ENCODE measurements around the gene FBXO33.

The FBXO33 gene

DNA sequence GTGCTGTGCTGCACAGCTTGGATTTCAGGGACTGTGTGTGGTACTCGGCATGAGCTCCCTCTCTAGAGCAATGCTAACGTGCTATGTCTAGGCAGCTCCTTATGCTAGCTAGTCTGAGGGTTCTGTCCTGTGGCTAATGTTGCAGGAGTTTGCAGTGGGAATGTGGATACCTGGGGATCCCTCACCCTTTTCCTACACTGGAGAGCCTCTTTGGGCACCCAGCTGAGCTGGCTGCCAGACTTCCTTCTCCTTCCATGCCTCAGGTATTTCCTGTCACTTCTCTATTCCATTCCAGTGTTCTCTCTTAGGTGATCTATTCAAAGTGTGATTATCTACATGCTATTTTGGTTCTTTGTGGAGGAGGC, 64.9 kb downstream of the FBXO33 start:
- DNase-seq: no peak
- no peaks in the 10 kb centered on the region for H3K79me2 ChIP-seq (ENCODE audit: low read length)
- no peaks in the 10 kb centered on the region for H3K36me3 ChIP-seq (replicated peaks; ENCODE audit: insufficient read depth, low read length)
- H3K4me3 ChIP-seq (ENCODE audit: low read length): no peak overlapping the region
- H4K20me1 ChIP-seq (ENCODE audit: insufficient read depth, low read length): no peaks in the 10 kb centered on the region
- H3K9me2 ChIP-seq (replicated peaks; ENCODE audit: insufficient read depth, low read length): no peaks in the 10 kb centered on the region
- H2AFZ ChIP-seq (ENCODE audit: low read length): no peak overlapping the region
- no peak overlapping the region for H3K9ac ChIP-seq (ENCODE audit: low read length)
- no peak for TF ChIP-seq EZH2phosphoT487 (IDR thresholded peaks at IDR 0.05; ENCODE audit: low read length)
- TF ChIP-seq EZH2 (optimal IDR thresholded peaks at IDR 0.05; ENCODE audit: low read depth, low read length): no peak
- TF ChIP-seq, protein P1, sequence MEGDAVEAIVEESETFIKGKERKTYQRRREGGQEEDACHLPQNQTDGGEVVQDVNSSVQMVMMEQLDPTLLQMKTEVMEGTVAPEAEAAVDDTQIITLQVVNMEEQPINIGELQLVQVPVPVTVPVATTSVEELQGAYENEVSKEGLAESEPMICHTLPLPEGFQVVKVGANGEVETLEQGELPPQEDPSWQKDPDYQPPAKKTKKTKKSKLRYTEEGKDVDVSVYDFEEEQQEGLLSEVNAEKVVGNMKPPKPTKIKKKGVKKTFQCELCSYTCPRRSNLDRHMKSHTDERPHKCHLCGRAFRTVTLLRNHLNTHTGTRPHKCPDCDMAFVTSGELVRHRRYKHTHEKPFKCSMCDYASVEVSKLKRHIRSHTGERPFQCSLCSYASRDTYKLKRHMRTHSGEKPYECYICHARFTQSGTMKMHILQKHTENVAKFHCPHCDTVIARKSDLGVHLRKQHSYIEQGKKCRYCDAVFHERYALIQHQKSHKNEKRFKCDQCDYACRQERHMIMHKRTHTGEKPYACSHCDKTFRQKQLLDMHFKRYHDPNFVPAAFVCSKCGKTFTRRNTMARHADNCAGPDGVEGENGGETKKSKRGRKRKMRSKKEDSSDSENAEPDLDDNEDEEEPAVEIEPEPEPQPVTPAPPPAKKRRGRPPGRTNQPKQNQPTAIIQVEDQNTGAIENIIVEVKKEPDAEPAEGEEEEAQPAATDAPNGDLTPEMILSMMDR (IDR thresholded peaks at IDR 0.05; ENCODE audit: low read length): no peak
- no peaks in the 10 kb centered on the region for H3K9me3 ChIP-seq (replicated peaks; ENCODE audit: insufficient read depth, low read length)
- no peak overlapping the region for H3K27ac ChIP-seq (ENCODE audit: low read length)
- H3F3A ChIP-seq (ENCODE audit: insufficient read depth, low read length): no peaks in the 10 kb centered on the region
- no peaks in the 10 kb centered on the region for H3K27me3 ChIP-seq (replicated peaks; ENCODE audit: insufficient read depth, low read length)
- H3K4me2 ChIP-seq (ENCODE audit: low read depth, low read length): no peak overlapping the region
- no peaks in the 10 kb centered on the region for H3K4me1 ChIP-seq (ENCODE audit: low read length)

DNA sequence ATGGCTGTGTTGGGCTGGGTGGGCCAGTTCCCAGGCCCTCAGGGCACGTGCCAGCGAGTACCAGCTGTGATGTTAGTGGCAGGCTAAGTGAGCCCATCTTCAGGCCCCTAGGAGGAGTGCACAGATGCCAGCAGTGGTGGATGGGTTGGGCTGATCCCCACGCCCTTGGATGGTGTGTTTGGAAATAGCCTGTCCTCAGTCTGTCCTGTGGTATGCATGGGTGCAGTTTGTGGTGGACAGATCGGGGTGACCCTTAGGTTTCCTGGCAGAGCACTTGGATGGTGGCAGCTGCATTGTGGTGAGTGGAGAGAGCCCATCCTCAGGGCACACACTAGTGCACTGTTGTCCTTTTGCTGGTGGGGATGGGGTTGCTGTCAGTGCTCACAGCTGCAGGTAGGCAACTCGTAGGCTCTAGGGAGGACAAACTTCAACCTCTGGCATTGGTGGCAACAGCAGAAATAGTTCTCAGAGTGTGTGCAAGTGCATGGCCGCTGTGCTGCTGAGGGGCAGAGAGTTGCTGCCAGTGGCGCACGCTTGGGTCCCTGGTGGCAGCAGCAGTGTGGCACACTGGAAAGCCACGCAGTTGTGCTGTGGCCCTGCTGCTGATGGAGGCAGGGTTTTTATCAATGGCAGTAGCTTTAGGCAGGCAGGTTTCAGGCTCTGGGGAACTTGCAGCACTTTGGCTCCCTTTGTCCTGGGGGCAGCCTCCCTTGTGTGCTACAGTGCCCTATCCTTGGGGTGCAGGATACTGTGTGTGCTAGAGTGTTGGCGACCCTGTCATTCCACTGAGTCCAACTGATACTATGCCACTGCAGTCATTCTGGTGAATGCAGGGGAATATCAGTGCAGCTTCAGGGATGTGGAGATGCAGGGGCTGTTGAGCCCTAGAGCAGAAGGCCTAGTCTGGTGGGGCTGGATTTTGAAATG, 65.5 kb downstream of the FBXO33 start:
- Histone ChIP-seq H3K27me3 (replicated peaks; ENCODE audit: insufficient read depth, low read length) (no peaks in the 10 kb centered on the region), H3K4me1 (ENCODE audit: low read length) (no peaks in the 10 kb centered on the region), H3K9ac (ENCODE audit: low read length) (no peak overlapping the region), H3K9me3 (replicated peaks; ENCODE audit: insufficient read depth, low read length) (no peaks in the 10 kb centered on the region), H2AFZ (ENCODE audit: low read length) (no peak overlapping the region), H3K4me2 (ENCODE audit: low read depth, low read length) (no peak overlapping the region), H3K36me3 (replicated peaks; ENCODE audit: insufficient read depth, low read length) (no peaks in the 10 kb centered on the region), H3K27ac (ENCODE audit: low read length) (no peak overlapping the region), H3K9me2 (replicated peaks; ENCODE audit: insufficient read depth, low read length) (no peaks in the 10 kb centered on the region), H3F3A (ENCODE audit: insufficient read depth, low read length) (no peaks in the 10 kb centered on the region), H3K79me2 (ENCODE audit: low read length) (no peaks in the 10 kb centered on the region), H4K20me1 (ENCODE audit: insufficient read depth, low read length) (no peaks in the 10 kb centered on the region), H3K4me3 (ENCODE audit: low read length) (no peak overlapping the region)
- TF ChIP-seq, protein P1 (IDR thresholded peaks at IDR 0.05; ENCODE audit: low read length): no peak
- no peak for TF ChIP-seq EZH2phosphoT487 (IDR thresholded peaks at IDR 0.05; ENCODE audit: low read length)
- TF ChIP-seq EZH2 (optimal IDR thresholded peaks at IDR 0.05; ENCODE audit: low read depth, low read length): no peak
- no peak for DNase-seq

GRCh38 chr14:39365354-39365753, 66.9 kb downstream of the FBXO33 start:
- DNase-seq: no peak
- Histone ChIP-seq H3K79me2 (ENCODE audit: low read length) (no peaks in the 10 kb centered on the region), H3K4me1 (ENCODE audit: low read length) (no peaks in the 10 kb centered on the region), H3K27ac (ENCODE audit: low read length) (no peak overlapping the region), H3K9ac (ENCODE audit: low read length) (no peak overlapping the region), H3K36me3 (replicated peaks; ENCODE audit: insufficient read depth, low read length) (no peaks in the 10 kb centered on the region), H2AFZ (ENCODE audit: low read length) (no peak overlapping the region), H4K20me1 (ENCODE audit: insufficient read depth, low read length) (no peaks in the 10 kb centered on the region), H3K9me2 (replicated peaks; ENCODE audit: insufficient read depth, low read length) (no peaks in the 10 kb centered on the region), H3K4me3 (ENCODE audit: low read length) (no peak overlapping the region), H3K4me2 (ENCODE audit: low read depth, low read length) (no peak overlapping the region), H3K9me3 (replicated peaks; ENCODE audit: insufficient read depth, low read length) (no peaks in the 10 kb centered on the region), H3K27me3 (replicated peaks; ENCODE audit: insufficient read depth, low read length) (no peaks in the 10 kb centered on the region), H3F3A (ENCODE audit: insufficient read depth, low read length) (no peaks in the 10 kb centered on the region)
- TF ChIP-seq, protein P1 (IDR thresholded peaks at IDR 0.05; ENCODE audit: low read length): no peak
- TF ChIP-seq EZH2phosphoT487 (IDR thresholded peaks at IDR 0.05; ENCODE audit: low read length): no peak
- no peak for TF ChIP-seq EZH2 (optimal IDR thresholded peaks at IDR 0.05; ENCODE audit: low read depth, low read length)

Data from MM.1S (cell line).